ENCODE data around the gene P2RX5.
"Not testable (repeated sequence)": the region's sequence is repeated elsewhere in the genome, so short reads cannot be mapped to it uniquely, and the experiment has no call there.

The P2RX5 gene, protein sequence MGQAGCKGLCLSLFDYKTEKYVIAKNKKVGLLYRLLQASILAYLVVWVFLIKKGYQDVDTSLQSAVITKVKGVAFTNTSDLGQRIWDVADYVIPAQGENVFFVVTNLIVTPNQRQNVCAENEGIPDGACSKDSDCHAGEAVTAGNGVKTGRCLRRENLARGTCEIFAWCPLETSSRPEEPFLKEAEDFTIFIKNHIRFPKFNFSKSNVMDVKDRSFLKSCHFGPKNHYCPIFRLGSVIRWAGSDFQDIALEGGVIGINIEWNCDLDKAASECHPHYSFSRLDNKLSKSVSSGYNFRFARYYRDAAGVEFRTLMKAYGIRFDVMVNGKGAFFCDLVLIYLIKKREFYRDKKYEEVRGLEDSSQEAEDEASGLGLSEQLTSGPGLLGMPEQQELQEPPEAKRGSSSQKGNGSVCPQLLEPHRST

GRCh38 chr17:3695723-3696411, at the start of gene P2RX5:
Gene P2RX5, minus strand, starts transcription at chr17:3696155. Its CDS starts 150 bp downstream, at chr17:3696005.
- Mint-ChIP-seq H3K4me3 (peak within 1 kb of the TSS; percentile 92 to 95), H3K27ac (peak within 1 kb of the TSS; percentile 92 to 96), H3K9me3 (peaks cover 5 to 9% of the 10 kb centered on the region in 2 donors), H3K4me1 (peaks cover 57% of the 10 kb centered on the region), H3K27me3 (no peaks in the 10 kb centered on the region)
- peak; percentile 50 to 63 for DNase-seq
- ATAC-seq = peak; percentile 63

DNA sequence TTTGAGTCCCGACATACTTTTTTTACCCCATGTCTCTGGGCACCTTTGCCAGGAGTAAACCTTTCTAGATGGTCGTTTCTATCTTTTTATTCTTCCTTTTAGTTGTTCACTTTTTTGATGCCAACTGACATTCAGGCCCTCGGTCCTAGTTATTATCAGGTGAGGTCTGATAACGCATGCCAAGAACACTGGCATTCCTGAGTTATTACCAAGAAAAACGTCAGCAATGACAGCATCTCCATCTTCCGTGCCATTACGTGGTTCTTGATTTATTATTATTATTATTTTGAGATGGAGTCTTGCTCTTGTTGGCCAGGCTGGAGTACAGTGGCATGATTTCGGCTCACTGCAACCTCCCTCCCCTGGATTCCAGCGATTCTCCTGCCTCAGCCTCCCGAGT, 49.1 kb upstream of the P2RX5 start:
- Mint-ChIP-seq H3K27me3 (no peaks in the 10 kb centered on the region), H3K4me1 (peaks cover 39% of the 10 kb centered on the region), H3K4me3 (no peak overlapping the region), H3K9me3 (no peaks in the 10 kb centered on the region), H3K27ac (no peak overlapping the region)
- no peak for DNase-seq
- no peak for ATAC-seq

GRCh38 chr17:3744014-3744413, 48.1 kb upstream of the P2RX5 start:
- H3K9me3 Mint-ChIP-seq = no peaks in the 10 kb centered on the region
- no peak overlapping the region for H3K27ac Mint-ChIP-seq
- peaks cover 39% of the 10 kb centered on the region for H3K4me1 Mint-ChIP-seq
- DNase-seq = no peak
- ATAC-seq = no peak
- no peaks in the 10 kb centered on the region for H3K27me3 Mint-ChIP-seq
- H3K4me3 Mint-ChIP-seq = no peak overlapping the region

- Mint-ChIP-seq H3K9me3 (no peaks in the 10 kb centered on the region), H3K27me3 (no peaks in the 10 kb centered on the region), H3K4me3 (peak overlapping the region; percentile 59 to 67), H3K4me1 (peaks cover 54% of the 10 kb centered on the region), H3K27ac (peak overlapping the region; percentile 65 to 91)
- peak in 1 of 2 donors; percentile 58 for DNase-seq
- peak; percentile 62 for ATAC-seq
Measured at GRCh38 chr17:3740611-3741073, 44.7 kb upstream of the P2RX5 start.

DNA sequence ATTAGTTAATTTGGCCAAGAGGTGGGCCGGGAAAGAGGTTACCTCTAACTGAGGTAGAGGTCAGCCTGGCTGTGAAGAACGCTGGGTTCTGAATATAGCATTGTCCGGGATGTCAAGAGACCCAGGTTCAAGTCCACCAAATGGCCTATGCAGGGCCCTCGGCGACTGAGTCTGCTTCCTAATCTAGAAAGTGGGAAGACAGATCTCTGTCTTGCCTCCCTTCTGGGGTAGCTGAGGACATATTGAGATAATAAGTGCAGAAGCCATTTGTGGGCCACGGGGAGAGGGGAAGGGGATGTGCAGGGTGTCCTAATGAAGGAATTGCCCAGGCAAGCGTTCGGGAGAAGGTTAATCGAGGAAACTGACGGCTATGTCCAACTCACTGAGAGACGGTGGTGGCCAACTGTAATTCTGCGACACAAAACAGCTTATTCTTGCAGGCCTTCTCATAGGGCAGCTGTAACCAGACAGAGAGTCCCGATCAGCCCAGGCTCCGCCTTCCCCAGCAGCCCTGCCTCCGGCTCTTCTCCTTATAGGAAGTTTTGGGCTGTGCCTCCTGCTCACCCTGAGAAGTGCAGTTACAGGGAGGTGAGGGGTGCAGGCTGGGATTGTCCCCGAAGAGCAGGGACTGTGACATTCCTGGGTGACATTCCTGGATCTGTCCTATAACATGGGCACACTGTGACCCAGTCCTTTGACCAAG, 43.6 kb upstream of the P2RX5 start:
- H3K9me3 Mint-ChIP-seq = no peaks in the 10 kb centered on the region
- ATAC-seq (no peak), DNase-seq (no peak)
- H3K4me1 Mint-ChIP-seq = peaks cover 54% of the 10 kb centered on the region
- H3K27me3 Mint-ChIP-seq = no peaks in the 10 kb centered on the region
- peak overlapping the region in 1 of 2 donors; percentile 63 for H3K4me3 Mint-ChIP-seq
- H3K27ac Mint-ChIP-seq = peak overlapping the region in 1 of 2 donors; percentile 91

GRCh38 chr17:3738562-3739295, 42.8 kb upstream of the P2RX5 start:
- Mint-ChIP-seq H3K27me3 (no peaks in the 10 kb centered on the region), H3K4me1 (peaks cover 54% of the 10 kb centered on the region), H3K9me3 (no peaks in the 10 kb centered on the region), H3K4me3 (peak overlapping the region; percentile 3 to 63), H3K27ac (peak overlapping the region in 1 of 2 donors; percentile 6)
- ATAC-seq = peak; percentile 88
- peak; percentile 61 to 80 for DNase-seq

- Mint-ChIP-seq H3K4me3 (no peak overlapping the region), H3K9me3 (no peaks in the 10 kb centered on the region), H3K27ac (no peak overlapping the region), H3K27me3 (no peaks in the 10 kb centered on the region), H3K4me1 (peaks cover 42% of the 10 kb centered on the region)
- ATAC-seq = no peak
- no peak for DNase-seq
Measured at GRCh38 chr17:3735515-3735914, 39.6 kb upstream of the P2RX5 start.

GRCh38 chr17:3734911-3735276, 38.9 kb upstream of the P2RX5 start:
- ATAC-seq, H3K27me3 Mint-ChIP-seq, H3K4me3 Mint-ChIP-seq, H3K27ac Mint-ChIP-seq, H3K9me3 Mint-ChIP-seq, DNase-seq: not testable (repeated sequence)
- peaks cover 37% of the 10 kb centered on the region for H3K4me1 Mint-ChIP-seq

DNA sequence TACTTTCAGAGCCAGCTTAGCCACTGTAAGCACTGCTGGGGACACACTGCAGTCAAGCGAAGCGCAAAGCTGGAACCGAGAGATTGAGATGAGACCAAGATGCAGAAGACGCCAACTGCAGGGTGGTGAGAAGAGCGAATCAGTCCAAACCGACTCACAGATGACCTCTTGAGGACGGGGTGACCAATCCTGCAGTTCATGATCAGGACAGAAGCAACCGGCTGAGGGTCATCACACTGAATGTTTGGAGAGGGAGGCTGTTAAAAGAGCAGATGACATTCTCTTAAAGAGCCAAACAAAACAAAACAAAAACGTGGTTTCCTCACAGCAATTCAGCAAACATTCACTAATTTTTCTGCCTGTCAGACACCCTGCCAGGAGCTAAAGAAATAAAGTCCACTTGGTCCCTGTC, 36.3 kb upstream of the P2RX5 start:
- Mint-ChIP-seq H3K27ac (no peak overlapping the region), H3K4me3 (no peak overlapping the region), H3K27me3 (no peaks in the 10 kb centered on the region), H3K4me1 (peaks cover 12% of the 10 kb centered on the region), H3K9me3 (no peaks in the 10 kb centered on the region)
- ATAC-seq (no peak), DNase-seq (no peak)

DNA sequence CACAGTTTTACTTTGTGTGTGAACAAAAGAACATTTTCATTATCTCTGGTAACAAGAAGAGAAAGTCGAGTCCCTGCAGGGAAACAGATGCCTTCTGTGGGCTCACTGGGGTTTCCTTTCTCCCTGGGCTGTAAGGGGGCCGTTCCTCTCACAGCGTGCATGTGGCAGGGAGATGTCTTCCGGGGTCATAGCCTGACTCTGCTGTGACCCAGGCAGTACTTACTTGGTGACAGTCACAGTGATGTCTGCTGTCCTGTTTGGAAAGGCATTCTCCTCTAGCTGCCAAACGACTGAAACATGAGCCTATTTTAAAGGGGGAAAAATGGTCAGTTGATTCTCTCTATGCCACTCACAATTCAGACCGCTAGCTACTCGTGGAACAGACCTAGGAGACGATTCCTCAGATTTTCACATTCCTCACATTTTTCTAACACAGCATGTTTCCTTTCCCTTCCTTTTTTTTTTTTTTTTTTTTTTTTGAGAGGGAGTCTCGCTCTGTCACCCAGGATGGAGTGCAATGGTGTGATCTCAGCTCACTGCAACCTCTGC, 35.0 kb upstream of the P2RX5 start:
- Mint-ChIP-seq H3K4me1 (peaks cover 16% of the 10 kb centered on the region), H3K4me3 (no peak overlapping the region), H3K9me3 (no peaks in the 10 kb centered on the region), H3K27me3 (no peaks in the 10 kb centered on the region), H3K27ac (no peak overlapping the region)
- no peak for ATAC-seq
- no peak for DNase-seq

DNA sequence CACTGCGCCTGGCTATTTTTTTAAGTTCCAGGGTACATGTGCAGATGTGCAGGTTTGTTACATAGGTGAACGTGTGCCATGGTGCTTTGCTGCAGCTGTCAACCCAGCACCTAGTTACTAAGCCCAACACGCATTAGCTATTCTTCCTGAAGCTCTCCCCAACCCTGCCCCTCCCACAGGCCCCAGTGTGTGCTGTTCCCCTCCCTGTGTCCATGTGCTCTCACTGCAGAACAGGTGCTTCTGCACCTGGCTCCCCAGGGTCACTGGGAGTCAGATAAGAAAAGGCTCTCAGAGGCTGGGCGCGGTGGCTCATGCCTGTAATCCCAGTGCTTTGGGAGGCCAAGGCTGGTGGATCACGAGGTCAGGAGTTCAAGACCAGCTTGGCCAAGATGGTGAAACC, 33.9 kb upstream of the P2RX5 start:
- no peak overlapping the region for H3K4me3 Mint-ChIP-seq
- no peak overlapping the region for H3K27ac Mint-ChIP-seq
- DNase-seq = no peak
- no peak for ATAC-seq
- peaks cover 27% of the 10 kb centered on the region for H3K4me1 Mint-ChIP-seq
- no peaks in the 10 kb centered on the region for H3K27me3 Mint-ChIP-seq
- H3K9me3 Mint-ChIP-seq = no peaks in the 10 kb centered on the region

GRCh38 chr17:3728099-3728498, 32.1 kb upstream of the P2RX5 start:
- H3K27ac Mint-ChIP-seq, H3K27me3 Mint-ChIP-seq, H3K9me3 Mint-ChIP-seq, DNase-seq, H3K4me3 Mint-ChIP-seq, ATAC-seq: not testable (repeated sequence)
- H3K4me1 Mint-ChIP-seq = peaks cover 34% of the 10 kb centered on the region

DNA sequence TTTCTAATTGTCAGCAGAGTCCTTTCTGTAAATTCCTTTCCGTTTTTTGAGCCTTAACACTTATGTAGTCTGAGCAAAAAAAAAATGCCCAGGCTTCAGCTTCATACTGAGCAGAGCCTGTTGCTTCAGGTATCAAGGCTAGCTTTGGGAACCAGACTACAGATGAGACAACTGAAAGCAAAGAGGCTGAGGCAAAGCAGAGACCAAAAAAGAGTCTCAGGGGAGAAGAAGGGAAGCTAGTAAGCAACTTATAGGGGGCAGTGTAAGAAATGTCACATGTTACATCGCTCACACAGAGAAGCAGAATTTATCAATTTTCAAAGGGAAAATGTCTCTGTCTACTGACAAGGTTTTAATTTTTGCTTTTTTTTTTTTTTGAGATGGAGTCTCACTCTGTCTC, 31.1 kb upstream of the P2RX5 start:
- DNase-seq (no peak), ATAC-seq (no peak)
- H3K9me3 Mint-ChIP-seq = no peaks in the 10 kb centered on the region
- peak overlapping the region; percentile 22 to 71 for H3K4me3 Mint-ChIP-seq
- H3K4me1 Mint-ChIP-seq = peaks cover 43% of the 10 kb centered on the region
- H3K27me3 Mint-ChIP-seq = no peaks in the 10 kb centered on the region
- peak overlapping the region in 1 of 2 donors; percentile 54 for H3K27ac Mint-ChIP-seq

GRCh38 chr17:3724378-3725077, 28.6 kb upstream of the P2RX5 start:
- Mint-ChIP-seq H3K9me3 (no peaks in the 10 kb centered on the region), H3K27ac (peak overlapping the region; percentile 16 to 98), H3K4me1 (peaks cover 62% of the 10 kb centered on the region), H3K4me3 (peak overlapping the region; percentile 88 to 96), H3K27me3 (no peaks in the 10 kb centered on the region)
- DNase-seq (no peak), ATAC-seq (peak; percentile 23)
